Erythroblast (primary cell): Measurements from ENCODE around the gene PSMB11.

Experiments
- GATA1 ChIP-seq: IDR thresholded peaks from 2 replicates; pipeline ENCODE4 v1.6.1; 2011; ENCODE audit warnings: low read depth, mild to moderate bottlenecking, control low read depth, low read length, moderate library complexity
- POLR2A ChIP-seq: IDR thresholded peaks from 2 replicates; pipeline ENCODE4 v1.6.1; 2011; ENCODE audit warnings: mild to moderate bottlenecking, low read length

DNA sequence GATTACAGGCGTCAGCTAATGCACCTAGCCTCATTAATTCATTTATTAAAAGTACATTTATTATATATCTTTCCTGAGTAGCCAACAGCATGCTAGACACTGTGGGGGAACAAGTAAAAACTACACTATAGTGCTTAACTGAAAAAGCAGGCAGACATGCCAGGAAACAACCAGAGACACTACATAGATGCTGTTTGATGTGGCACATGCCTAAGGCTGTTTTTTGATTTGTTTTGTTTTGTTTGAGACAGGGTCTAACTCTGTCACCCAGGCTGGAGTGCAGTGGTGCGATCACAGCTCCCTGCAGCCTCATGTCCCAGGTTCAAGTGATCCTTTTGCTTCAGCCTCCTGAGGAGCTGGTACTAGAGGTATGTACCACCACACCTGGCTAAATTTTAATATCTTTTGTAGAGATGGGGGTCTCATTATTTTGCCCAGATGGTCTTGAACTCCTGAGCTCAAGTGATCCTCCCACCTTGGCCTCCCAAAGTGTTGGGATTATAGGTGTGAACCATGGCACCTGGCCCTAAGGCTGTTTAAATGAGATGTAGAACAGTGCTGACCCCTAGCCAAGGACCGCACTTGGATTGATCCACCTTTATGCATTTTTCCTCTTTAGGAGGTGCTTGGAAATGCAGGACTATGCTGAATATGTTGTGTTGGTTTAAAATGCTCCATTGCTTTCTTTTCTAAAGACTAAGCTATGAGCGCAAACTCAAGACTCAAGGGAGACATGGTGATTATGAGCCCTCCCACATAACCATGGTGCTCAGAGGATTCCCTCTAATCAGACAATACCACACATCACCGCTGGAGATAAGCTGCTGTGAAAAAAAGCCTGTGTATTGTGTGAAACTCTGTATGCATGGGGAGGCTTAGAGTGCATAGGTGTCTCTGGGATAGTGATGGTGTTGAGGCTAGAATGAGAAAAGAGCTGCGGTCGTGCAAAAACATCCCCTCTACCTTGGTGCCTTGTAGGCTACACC, 21.6 kb upstream of the PSMB11 start:
- TF ChIP-seq POLR2A (no peak), GATA1 (peak; percentile 48)
